Heart left ventricle (tissue), 16 donors: Measurements from ENCODE around the gene PPM1M. TPM values are rescaled to one million over a fixed set of nuclear protein-coding genes. Genes with fewer than 3 reads are reported as not detected.

Source experiments
- ATAC-seq, 4 donors: fragments of 200-7000 bp; cut with Tn5 transposase; one replicate each; pipeline ENCODE4 v1.9.1; 2020 to 2022; ENCODE audit warnings: moderate library complexity in 4 of 4, mild to moderate bottlenecking in 3 of 4, moderate number of reproducible peaks in 1 of 4
- DNase-seq, 5 donors: peaks; one replicate each; pipeline ENCODE4 v3.0.0-alpha.2; 2020
- H3K27ac ChIP-seq, 12 donors: fragments of 200-600 bp; sonication (generic) in 4 of 12; one replicate each; pipeline versions ENCODE4 v1.5.0 to v1.8.0; 2016 to 2022; ENCODE audit warnings: mild to moderate bottlenecking in 2 of 12
- H3K27me3 ChIP-seq, 9 donors: fragments of 200-600 bp; sonication (generic) in 2 of 9; one replicate each; pipeline versions ENCODE4 v1.5.1 to v1.8.0; 2016 to 2022; ENCODE audit warnings: mild to moderate bottlenecking in 3 of 9
- H3K36me3 ChIP-seq, 9 donors: fragments of 200-600 bp; sonication (generic) in 2 of 9; one replicate each; pipeline versions ENCODE4 v1.5.0 to v1.8.0; 2018 to 2022; ENCODE audit warnings: mild to moderate bottlenecking in 2 of 9
- H3K4me1 ChIP-seq, 12 donors: fragments of 200-600 bp; sonication (generic) in 4 of 12; one replicate each; pipeline versions ENCODE4 v1.5.0 to v1.8.0; 2016 to 2022; ENCODE audit warnings: mild to moderate bottlenecking in 3 of 12
- H3K4me3 ChIP-seq, 12 donors: fragments of 200-600 bp; sonication (generic) in 4 of 12; one replicate each; pipeline versions ENCODE4 v1.5.0 to v1.8.0; 2017 to 2022; ENCODE audit warnings: mild to moderate bottlenecking in 9 of 12, moderate library complexity in 4 of 12
- H3K9me3 ChIP-seq, 12 donors: fragments of 200-600 bp; sonication (generic) in 4 of 12; one replicate each; pipeline versions ENCODE4 v1.5.0 to v1.8.0; 2016 to 2022; ENCODE audit warnings: mild to moderate bottlenecking in 1 of 12
- POLR2A ChIP-seq, 2 donors: fragments of 450-650 bp; IDR thresholded peaks; one replicate each; pipeline ENCODE4 v1.6.1; 2017; ENCODE audit warnings: antibody characterized with exemption in 2 of 2, mild to moderate bottlenecking in 2 of 2, moderate library complexity in 2 of 2
- WGBS, 4 donors: extraction: QIAGEN DNeasy Blood & Tissue Kit in 2 of 4; methylation state at CpG; one replicate each; pipeline versions ENCODE4 v1.1.5 to v1.1.7; 2013 to 2018; 5-methylcytosine and 5-hydroxymethylcytosine counted together
- intact Hi-C, 10 donors: fragments of 100-400 bp; cut with DNase I; formaldehyde crosslinking; loops; one replicate each; pipeline versions ENCODE4 v1.11.1 to v1.14.2; 2022
- polyA plus RNA-seq, 2 donors: library from polyadenylated mRNA; stranded (reverse); fragments of 200-250 nt; gene quantifications; one replicate each; pipeline ENCODE4 v1.2.3, GENCODE V29; 2013
- total RNA-seq, 9 donors: library from RNA; depleted of rRNA in 2 of 9; stranded (reverse); fragments of >200 nt in 2 of 9; fragmentation: NEBNext Ultra II Directional in 3 of 9; extraction: Animal tissue kit (Norgen Biotek cat#: 25700) in 3 of 9; gene quantifications; one replicate each; pipeline versions ENCODE4 v1.1.0 to v1.2.4, GENCODE V29; 2016 to 2023
- TF ChIP-seq, protein P1 (sequence below), 12 donors: fragments of 200-600 bp; sonication (generic) in 4 of 12; IDR thresholded peaks; one replicate each; pipeline versions ENCODE4 v1.5.0 to v1.8.0; 2018 to 2022; ENCODE audit warnings: antibody characterized with exemption in 12 of 12, mild to moderate bottlenecking in 5 of 12
- donor health status: ischemic (EF 13 %, LVEDD 7.1; RV severe dilation, severe dysfunction).
- donor health status: healthy with polysubstance abuse.
- donor health status: DM: no; HTN: yes; CAD: no.
- donor health status: DM: no; HTN: no; CAD: no.
- donor health status: ischemic (EF 25% LVEDD 6.9; RV normal size, moderate dysfunction).
- donor health status: ischemic (EF 25% LVEDD 5.7; RV mildly dilated, moderate dysfunction).
- donor health status: healthy.
- donor health status: DM: yes; HTN: yes; CAD: no.
- donor health status: ischemic (EF 35%, LVEDD 5.7; RV mildly dilated, moderate dysfunction).
- donor health status: nonischemic (EF 11% LVEDD 7.7; RV severe dilation, severe dysfunction).
- donor health status: DM: yes; HTN: yes; CAD: no.
- donor health status: PGD.
- donor health status: ischemic (EF 29% LVEDD 5.4; RV normal size, mild dysfunction).
- donor health status: nonischemic (EF 23%, LVEDD 6.1; RV moderate dilation, normal function).

Gene PPM1M
- total and polyA plus RNA-seq, 11 donors: 5.6 to 30.2 (median 7.3) TPM

DNA sequence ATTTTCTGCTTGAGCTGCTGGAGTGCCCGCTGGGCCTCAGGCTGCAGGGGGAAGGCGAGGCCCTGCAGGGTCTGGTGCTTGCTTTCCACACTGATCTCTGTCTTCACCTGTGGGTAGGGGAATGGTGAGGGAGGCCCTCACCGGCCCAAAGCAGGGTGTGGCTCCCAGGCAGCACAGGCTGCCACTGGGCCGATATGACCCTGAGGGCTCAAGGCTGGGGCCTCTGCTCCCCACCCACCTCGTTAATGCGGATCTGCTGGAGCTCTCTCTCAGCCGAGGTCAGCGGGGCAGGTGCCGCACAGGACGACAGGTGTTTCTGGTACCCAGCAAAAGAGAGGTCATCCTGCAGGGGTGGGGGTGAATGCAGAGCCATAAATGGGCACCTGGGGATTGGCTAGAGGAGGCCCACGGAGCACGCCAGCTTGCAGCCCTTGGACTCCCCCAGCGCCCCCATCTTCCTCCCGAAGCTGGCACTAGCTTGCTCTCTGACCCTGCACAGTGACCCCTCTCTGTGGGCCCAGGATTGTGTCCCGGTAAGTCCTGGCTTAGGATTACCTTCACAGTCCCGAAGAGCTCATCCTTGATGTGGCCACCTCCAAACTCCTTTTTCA, 14.6 kb upstream of the PPM1M start:
- Histone ChIP-seq H3K9me3 (no peaks in the 10 kb centered on the region), H3K4me3 (no peak overlapping the region), H3K27ac (peak overlapping the region in 2 of 12 donors; percentile 4 to 33), H3K4me1 (peaks cover 0 to 45% (median 25%) of the 10 kb centered on the region in 12 donors), H3K36me3 (peaks cover 0 to 78% (median 55%) of the 10 kb centered on the region in 9 donors), H3K27me3 (no peaks in the 10 kb centered on the region)
- DNase-seq (no peak), ATAC-seq (no peak)
- intact Hi-C loops: loop anchor here in 7 of 10 donors (2.0 to 10.0 kb wide), 4 partner anchors 56 to 174 kb away; partner anchors contain the start of gene GLYCTK (in 2 of the 7)
- TF ChIP-seq, protein P1, sequence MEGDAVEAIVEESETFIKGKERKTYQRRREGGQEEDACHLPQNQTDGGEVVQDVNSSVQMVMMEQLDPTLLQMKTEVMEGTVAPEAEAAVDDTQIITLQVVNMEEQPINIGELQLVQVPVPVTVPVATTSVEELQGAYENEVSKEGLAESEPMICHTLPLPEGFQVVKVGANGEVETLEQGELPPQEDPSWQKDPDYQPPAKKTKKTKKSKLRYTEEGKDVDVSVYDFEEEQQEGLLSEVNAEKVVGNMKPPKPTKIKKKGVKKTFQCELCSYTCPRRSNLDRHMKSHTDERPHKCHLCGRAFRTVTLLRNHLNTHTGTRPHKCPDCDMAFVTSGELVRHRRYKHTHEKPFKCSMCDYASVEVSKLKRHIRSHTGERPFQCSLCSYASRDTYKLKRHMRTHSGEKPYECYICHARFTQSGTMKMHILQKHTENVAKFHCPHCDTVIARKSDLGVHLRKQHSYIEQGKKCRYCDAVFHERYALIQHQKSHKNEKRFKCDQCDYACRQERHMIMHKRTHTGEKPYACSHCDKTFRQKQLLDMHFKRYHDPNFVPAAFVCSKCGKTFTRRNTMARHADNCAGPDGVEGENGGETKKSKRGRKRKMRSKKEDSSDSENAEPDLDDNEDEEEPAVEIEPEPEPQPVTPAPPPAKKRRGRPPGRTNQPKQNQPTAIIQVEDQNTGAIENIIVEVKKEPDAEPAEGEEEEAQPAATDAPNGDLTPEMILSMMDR (IDR thresholded peaks at IDR 0.05): no peak
- TF ChIP-seq POLR2A (IDR thresholded peaks at IDR 0.05): no peak
- WGBS, 4 donors: 88 to 94% (median 92%) methylated on average over 5 to 16 of the region's 16 CpGs

DNA sequence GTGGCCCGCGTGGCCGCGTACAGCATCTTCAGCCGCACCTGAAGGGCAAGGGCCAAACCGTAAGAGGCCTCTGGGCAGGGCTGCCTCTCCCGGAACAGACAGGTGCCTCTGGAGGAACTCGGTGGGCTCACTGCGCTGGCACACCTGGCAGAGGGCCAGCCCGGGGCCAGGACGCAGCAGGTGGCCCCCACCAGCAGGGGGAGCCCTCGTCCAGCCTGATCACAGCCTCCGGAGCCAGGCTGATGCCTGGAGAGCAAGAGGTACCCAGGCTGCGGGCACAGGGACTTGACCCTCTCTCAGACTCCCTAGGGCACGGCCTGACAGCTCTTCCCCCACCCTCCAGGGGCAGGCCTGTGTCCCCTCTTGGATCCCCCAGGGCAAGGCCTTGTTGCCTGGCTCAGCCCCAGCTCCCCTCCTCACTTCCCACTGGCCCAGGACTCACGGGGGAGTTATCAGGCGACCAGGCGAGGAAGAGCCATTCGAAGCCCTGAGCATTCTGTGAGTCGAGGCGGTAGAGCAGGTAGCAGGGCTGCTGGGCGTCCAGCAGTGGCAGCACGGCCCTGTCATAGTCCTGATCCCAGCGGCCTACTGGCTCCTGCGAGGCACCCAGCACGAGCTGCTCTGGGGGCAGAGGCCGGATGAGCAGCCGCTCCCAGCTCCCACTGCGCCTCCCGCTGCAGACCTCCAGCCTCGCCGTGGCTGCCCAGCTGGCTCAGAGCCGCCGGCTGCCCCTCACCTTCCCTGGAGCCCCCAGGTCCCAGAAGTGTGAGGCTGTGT, 13.9 kb upstream of the PPM1M start:
- peak; percentile 72 to 91 (median 80) for DNase-seq
- Histone ChIP-seq H3K27me3 (no peaks in the 10 kb centered on the region), H3K9me3 (no peaks in the 10 kb centered on the region), H3K4me1 (peaks cover 0 to 51% (median 31%) of the 10 kb centered on the region in 12 donors), H3K27ac (peak overlapping the region in 2 of 12 donors; percentile 4 to 33), H3K36me3 (peaks cover 0 to 78% (median 55%) of the 10 kb centered on the region in 9 donors), H3K4me3 (peak overlapping the region in 6 of 12 donors; percentile 0 to 59 (median 24))
- intact Hi-C loops: loop anchor here in 7 of 10 donors (2.0 to 10.0 kb wide), 4 partner anchors 56 to 173 kb away; partner anchors contain the start of gene GLYCTK (in 2 of the 7)
- WGBS, 4 donors: 62 to 78% (median 74%) methylated on average over 15 to 34 of the region's 34 CpGs
- TF ChIP-seq POLR2A (IDR thresholded peaks at IDR 0.05): no peak
- TF ChIP-seq, protein P1 (IDR thresholded peaks at IDR 0.05): peak; percentile 80 to 92 (median 83)
- peak in 3 of 4 donors; percentile 8 to 37 (median 37) for ATAC-seq

DNA sequence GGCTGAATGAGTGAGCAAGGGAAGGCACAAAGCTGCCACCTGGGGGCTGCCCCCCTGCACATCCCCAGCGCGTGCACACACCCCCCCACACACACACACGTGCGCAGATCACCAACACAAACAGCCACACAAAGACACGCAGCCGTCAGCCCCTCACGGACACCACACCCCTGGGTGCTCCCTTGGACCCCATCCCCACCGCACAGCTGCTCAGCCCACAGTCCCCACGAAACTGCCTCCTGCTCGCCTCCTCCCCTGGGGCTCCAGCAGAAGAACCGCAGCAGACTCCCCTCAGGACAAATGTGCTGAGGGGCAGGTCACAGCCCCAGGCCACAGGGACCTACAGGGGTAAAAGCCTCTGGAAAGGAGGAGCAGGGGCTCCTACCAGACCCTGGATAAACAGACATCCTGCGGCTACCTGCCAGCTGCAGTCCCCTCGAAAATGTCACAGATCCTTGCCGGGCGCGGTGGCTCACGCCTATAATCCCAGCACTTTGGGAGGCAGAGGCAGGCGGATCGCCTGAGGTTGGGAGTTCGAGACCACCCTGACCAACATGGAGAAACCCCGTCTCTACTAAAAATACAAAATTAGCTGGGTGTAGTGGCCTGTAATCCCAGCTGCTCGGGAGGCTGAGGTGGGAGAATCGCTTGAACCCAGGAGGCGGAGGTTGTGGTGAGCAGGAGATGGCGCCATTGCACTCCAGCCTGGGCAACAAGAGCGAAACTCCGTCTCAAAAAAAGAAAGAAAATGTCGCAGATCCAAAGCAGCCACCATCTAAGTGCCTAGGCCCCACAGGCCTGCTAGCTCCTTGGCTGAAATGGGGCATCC, 13.1 kb upstream of the PPM1M start:
- WGBS, 4 donors: 71 to 88% (median 80%) methylated on average over 24 to 28 of the region's 28 CpGs
- peaks cover 3 to 59% (median 39%) of the 10 kb centered on the region in 12 donors for H3K4me1 ChIP-seq
- H3K27me3 ChIP-seq: no peaks in the 10 kb centered on the region
- H3K36me3 ChIP-seq: peaks cover 0 to 76% (median 55%) of the 10 kb centered on the region in 9 donors
- peak overlapping the region in 10 of 12 donors; percentile 7 to 59 (median 40) for H3K4me3 ChIP-seq
- H3K9me3 ChIP-seq: no peaks in the 10 kb centered on the region
- intact Hi-C loops: loop anchor here in 5 of 10 donors (5.0 to 10.0 kb wide), 3 partner anchors 55 to 172 kb away; partner anchors contain the start of gene GLYCTK (in 2 of the 5)
- ATAC-seq (no peak), DNase-seq (no peak)
- no peak for TF ChIP-seq POLR2A (IDR thresholded peaks at IDR 0.05)
- TF ChIP-seq, protein P1 (IDR thresholded peaks at IDR 0.05): peak in 5 of 12 donors; percentile 4 to 31 (median 15)
- peak overlapping the region in 8 of 12 donors; percentile 81 to 97 (median 92) for H3K27ac ChIP-seq
